Activated CD4-positive, alpha-beta memory T cell treated with anti-CD3 and anti-CD28 coated beads, Interleukin-2, amount 10 ng/mL, durations not matched to agents 7 days and 5 days (primary cell): ENCODE measurements around the gene ATP8B4. TPM values are rescaled to one million over a fixed set of nuclear protein-coding genes. Genes with fewer than 3 reads are reported as not detected.
A peak's percentile ranks its signal among the peaks of the same experiment; 100 is the strongest.

ENCODE experiments used
- CTCF ChIA-PET: fragments of 350-600 bp; sonication (Branson Sonifier 250); formaldehyde crosslinking; loops from one replicate; lab custom pipeline; 2021; ENCODE audit warnings: antibody characterized with exemption, inconsistent platforms; lab: Charles Lee
- POLR2A ChIA-PET: fragments of 350-600 bp; sonication (Branson Sonifier 250); formaldehyde crosslinking; loops from one replicate; lab custom pipeline; 2021; ENCODE audit warnings: antibody characterized with exemption; lab: Charles Lee
- DNase-seq: peaks from one replicate; pipeline ENCODE4 v3.0.0-alpha.2; 2020
- H3K27ac Mint-ChIP-seq: one replicate; pipeline ENCODE4 v1.8.0; 2021; ENCODE audit warnings: mild to moderate bottlenecking, mixed read lengths
- H3K27me3 Mint-ChIP-seq: one replicate; pipeline ENCODE4 v1.8.0; 2021; ENCODE audit warnings: mixed read lengths
- H3K36me3 Mint-ChIP-seq: one replicate; pipeline ENCODE4 v1.8.0; 2021; ENCODE audit warnings: low read depth, mixed read lengths
- H3K4me1 Mint-ChIP-seq: one replicate; pipeline ENCODE4 v1.8.0; 2021; ENCODE audit warnings: mixed read lengths
- H3K4me3 Mint-ChIP-seq: one replicate; pipeline ENCODE4 v1.8.0; 2021; ENCODE audit warnings: mild to moderate bottlenecking, mixed read lengths
- H3K9me3 Mint-ChIP-seq: one replicate; pipeline ENCODE4 v1.8.0; 2021; ENCODE audit warnings: mixed read lengths
- total RNA-seq, 2 experiments: library from RNA; stranded (reverse); gene quantifications; one replicate each; pipeline ENCODE4 v1.2.3, GENCODE V29; 2021

The ATP8B4 gene
- total RNA-seq, 2 experiments from 2014 or later = 19.9 to 20.7 TPM

DNA sequence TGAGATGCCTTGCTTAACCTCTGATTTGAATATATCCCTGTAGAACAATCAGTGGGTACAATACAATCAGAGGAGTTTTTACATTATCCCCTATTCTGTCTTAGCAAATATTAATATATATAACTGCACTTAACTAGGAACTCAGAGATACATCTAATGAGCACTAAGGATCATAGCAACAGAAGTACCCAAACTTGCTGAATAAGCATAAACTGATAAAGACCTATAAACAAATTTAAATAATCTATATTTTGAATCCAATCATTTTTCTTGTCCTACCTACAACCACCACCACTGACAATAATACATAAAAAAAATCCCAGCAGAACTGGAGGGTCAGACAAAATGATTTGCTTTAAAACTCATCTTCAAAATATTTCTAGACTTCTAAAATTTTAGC lies 106.2 kb downstream of the ATP8B4 start:
- POLR2A ChIA-PET = no interaction called here
- H3K36me3 Mint-ChIP-seq = peaks cover 18% of the 10 kb centered on the region
- H3K4me1 Mint-ChIP-seq = no peaks in the 10 kb centered on the region
- H3K27ac Mint-ChIP-seq = no peak overlapping the region
- peaks cover 7% of the 10 kb centered on the region for H3K27me3 Mint-ChIP-seq
- DNase-seq = no peak
- CTCF ChIA-PET = no interaction called here
- H3K9me3 Mint-ChIP-seq = no peaks in the 10 kb centered on the region
- H3K4me3 Mint-ChIP-seq = no peak overlapping the region

DNA sequence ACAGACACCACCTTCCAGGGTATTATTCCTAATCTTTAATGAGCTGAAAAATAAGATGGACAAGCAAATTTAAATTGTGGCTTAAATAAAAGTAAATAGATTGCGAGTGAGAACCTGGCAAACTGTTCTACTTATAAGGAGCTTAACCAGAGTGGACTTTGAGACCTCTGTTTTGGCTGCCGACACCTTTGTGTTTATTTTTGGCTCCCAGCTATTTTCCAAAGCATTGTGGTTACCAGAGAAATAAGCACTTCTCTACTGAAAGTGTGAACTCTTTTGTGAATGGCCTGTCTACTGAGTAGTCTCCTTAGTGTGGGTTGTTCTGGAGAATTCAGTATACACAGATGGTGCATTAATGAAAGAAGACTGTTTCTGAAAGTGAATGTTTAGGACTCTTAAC lies 109.4 kb downstream of the ATP8B4 start:
- CTCF ChIA-PET = no interaction called here
- H3K27ac Mint-ChIP-seq = no peak overlapping the region
- peaks cover 7% of the 10 kb centered on the region for H3K27me3 Mint-ChIP-seq

DNA sequence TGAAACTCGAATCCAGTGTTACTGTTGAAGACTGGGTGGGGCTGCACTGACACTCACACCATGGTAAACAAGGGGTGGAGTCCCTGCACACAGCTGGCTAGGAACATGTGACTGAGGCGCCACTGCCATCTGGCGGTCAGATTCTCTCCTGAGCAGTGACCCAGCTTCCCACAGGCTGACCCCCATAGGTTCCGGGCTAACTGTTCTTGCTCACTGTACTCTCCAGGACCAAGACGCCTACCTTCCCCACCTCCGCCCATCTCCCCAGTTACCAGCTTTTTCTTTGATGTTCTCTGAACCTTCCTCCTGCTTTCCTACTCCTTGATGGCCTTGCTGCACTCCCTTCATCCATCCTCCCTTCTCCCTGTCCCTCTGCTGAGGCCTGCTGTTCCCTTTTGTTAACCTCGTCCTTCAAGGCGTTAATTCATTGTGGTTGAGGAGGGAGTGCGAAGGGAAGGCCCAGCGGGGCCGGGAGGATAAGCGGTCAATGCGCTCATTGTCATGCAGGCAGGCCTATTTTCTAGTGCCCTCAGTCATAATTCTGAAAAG lies 115.2 kb downstream of the ATP8B4 start:
- Mint-ChIP-seq H3K9me3 (no peaks in the 10 kb centered on the region), H3K4me3 (no peak overlapping the region), H3K36me3 (peaks cover 21% of the 10 kb centered on the region), H3K4me1 (peaks cover 17% of the 10 kb centered on the region), H3K27ac (peak overlapping the region; percentile 67), H3K27me3 (no peaks in the 10 kb centered on the region)
- CTCF ChIA-PET = interaction anchor here (0.6 to 3.1 kb wide), 28 partner anchors 12 to 1350 kb away, joined by 3 to 20 read pairs (median 4); no protein-coding TSS in a partner anchor
- POLR2A ChIA-PET = interaction anchor here (1.1 to 1.6 kb wide), 3 partner anchors 103 to 848 kb away, joined by 3 to 5 read pairs (median 3); no protein-coding TSS in a partner anchor
- peak; percentile 85 for DNase-seq

More for the DNA sequence above, 109.4 kb downstream of the ATP8B4 start:
- Mint-ChIP-seq H3K9me3 (no peaks in the 10 kb centered on the region), H3K36me3 (peaks cover 14% of the 10 kb centered on the region), H3K4me3 (no peak overlapping the region), H3K4me1 (no peaks in the 10 kb centered on the region)
- POLR2A ChIA-PET = interaction anchor here (0.8 kb wide), 1 partner anchor 13 kb away, joined by 3 read pairs; no protein-coding TSS in a partner anchor
- no peak for DNase-seq

DNA sequence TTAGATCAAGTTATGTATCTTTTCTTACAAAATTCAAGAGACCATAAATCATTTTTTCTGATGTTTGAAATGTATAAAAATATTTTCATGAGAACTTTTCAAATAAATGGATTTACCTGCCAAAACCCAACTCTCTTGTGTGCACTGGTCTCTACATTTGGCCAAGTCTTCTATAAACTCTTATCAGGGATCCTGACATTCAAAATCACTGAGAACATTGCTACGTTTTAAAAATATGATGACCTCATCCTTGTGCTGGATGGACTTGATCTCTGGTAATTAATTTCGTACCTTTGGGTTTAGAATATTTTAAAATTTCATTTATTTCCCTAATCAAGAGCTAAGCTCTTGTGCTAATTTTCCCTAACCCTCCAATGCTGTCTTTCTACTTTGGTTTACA lies 127.4 kb downstream of the ATP8B4 start:
- H3K27me3 Mint-ChIP-seq = no peaks in the 10 kb centered on the region
- ChIA-PET CTCF (interaction anchor here (1.7 to 2.7 kb wide), 2 partner anchors 12 to 15 kb away, joined by 4 to 11 read pairs; no protein-coding TSS in a partner anchor), POLR2A (interaction anchor here (1.1 kb wide), 1 partner anchor 11 kb away, joined by 5 read pairs; no protein-coding TSS in a partner anchor)

DNA sequence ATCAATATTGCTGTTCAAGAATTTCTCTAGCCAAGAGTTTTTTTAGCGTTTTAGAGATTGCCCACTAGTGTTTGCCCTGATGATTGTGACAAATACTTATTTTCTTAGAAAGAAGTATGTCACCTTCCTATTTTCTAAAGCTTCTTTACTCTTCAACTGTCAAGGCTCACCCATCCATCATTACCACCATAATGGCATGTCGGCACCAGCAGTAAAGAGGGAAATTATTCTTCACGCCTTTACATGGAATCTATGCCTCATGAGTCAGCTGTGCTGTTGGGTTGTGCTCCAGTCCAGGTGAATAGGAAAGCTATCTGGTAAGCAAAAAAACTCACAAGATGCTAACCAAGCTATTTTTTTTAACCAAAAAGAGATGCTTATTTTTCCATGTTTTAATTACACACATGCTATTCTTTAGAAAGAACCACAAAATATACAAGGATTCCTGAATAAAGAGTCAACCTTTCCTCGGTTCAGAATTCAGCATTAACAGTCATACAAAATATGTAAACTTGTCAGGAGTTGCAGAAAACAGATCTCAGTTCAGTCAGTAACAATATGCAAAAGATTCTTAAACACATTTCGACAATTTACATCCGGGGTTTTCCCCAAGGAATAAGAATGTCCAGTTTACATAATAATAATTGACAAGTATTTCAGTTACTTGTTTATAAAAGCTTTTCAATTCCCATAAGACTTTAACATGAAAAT lies 128.0 kb downstream of the ATP8B4 start:
- CTCF ChIA-PET = interaction anchor here (1.7 to 2.7 kb wide), 2 partner anchors 12 to 14 kb away, joined by 4 to 11 read pairs; no protein-coding TSS in a partner anchor
- Mint-ChIP-seq H3K27ac (no peak overlapping the region), H3K36me3 (peaks cover 37% of the 10 kb centered on the region), H3K27me3 (no peaks in the 10 kb centered on the region), H3K4me1 (peaks cover 6% of the 10 kb centered on the region), H3K9me3 (no peaks in the 10 kb centered on the region), H3K4me3 (no peak overlapping the region)
- POLR2A ChIA-PET = interaction anchor here (1.1 kb wide), 1 partner anchor 12 kb away, joined by 5 read pairs; no protein-coding TSS in a partner anchor
- DNase-seq = no peak

More for the DNA sequence above, 127.4 kb downstream of the ATP8B4 start:
- Mint-ChIP-seq H3K9me3 (no peaks in the 10 kb centered on the region), H3K4me1 (peaks cover 6% of the 10 kb centered on the region), H3K27ac (no peak overlapping the region), H3K4me3 (no peak overlapping the region), H3K36me3 (peaks cover 37% of the 10 kb centered on the region)
- DNase-seq = no peak

DNA sequence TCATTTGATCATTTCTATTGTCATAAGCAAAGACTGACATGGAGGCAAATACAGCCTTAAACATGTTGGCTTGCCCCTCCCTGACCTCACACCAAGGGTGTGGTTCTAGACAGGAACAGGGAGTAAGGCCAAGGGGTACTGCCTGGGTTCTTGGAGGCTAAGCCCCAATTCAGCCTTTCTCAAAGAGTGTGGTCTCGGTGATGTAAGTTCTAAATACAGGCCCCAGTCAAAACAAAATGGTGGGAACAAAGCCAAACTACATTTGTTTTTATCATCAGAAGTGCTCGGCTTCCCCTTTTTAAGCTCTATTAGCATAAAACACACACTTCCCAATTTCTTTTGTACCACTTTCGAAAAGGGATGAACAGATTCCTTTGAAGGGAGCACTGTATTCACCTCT lies 129.5 kb downstream of the ATP8B4 start:
- Mint-ChIP-seq H3K9me3 (no peaks in the 10 kb centered on the region), H3K4me1 (peaks cover 6% of the 10 kb centered on the region), H3K4me3 (no peak overlapping the region), H3K27ac (no peak overlapping the region), H3K27me3 (no peaks in the 10 kb centered on the region), H3K36me3 (peaks cover 26% of the 10 kb centered on the region)
- DNase-seq = no peak
- ChIA-PET POLR2A (no interaction called here), CTCF (no interaction called here)

DNA sequence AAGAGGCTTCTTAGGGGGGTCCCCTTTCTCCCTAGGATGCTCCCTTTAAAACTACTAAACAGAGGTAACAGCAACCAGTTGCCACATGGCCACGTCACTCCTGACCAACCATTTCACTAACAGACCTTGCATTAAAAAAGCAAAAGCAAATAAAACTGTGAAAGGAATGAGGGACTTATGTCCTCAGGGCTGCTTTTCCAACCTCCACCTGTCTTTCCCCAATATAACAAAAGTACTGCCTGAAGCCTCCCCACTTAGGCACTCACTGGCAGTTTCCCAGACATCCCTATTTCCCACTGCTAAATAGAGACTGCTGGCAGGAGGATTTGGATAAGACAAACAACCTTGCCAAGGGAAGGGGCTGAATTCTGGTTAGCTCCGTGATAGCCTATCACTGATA lies 130.3 kb downstream of the ATP8B4 start:
- peaks cover 26% of the 10 kb centered on the region for H3K36me3 Mint-ChIP-seq

DNA sequence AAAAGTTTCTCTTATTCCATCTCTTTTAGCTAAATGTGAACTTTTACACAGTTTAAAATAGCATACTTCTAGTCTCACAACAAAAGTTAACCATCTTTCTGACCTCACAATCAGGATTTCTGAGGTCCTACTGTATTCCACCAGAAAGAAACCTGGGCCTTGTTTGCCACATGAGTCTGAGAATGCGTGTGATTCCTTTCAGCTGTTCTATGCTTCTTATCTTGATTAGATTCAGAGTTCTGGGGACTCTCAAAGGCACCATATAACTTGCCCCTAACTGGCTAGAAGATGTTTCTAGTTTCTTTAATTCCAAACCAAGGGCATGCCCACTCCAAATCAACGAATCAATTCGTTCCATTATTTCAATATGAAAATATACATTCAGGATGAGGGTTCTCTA lies 131.1 kb downstream of the ATP8B4 start:
- H3K27me3 Mint-ChIP-seq = no peaks in the 10 kb centered on the region
- ChIA-PET CTCF (interaction anchor here (1.3 kb wide), 1 partner anchor 15 kb away, joined by 3 read pairs; no protein-coding TSS in a partner anchor), POLR2A (no interaction called here)
- no peak overlapping the region for H3K27ac Mint-ChIP-seq
- no peaks in the 10 kb centered on the region for H3K9me3 Mint-ChIP-seq
- H3K36me3 Mint-ChIP-seq = peaks cover 24% of the 10 kb centered on the region
- no peak overlapping the region for H3K4me3 Mint-ChIP-seq
- peaks cover 6% of the 10 kb centered on the region for H3K4me1 Mint-ChIP-seq
- no peak for DNase-seq

More for the DNA sequence above, 130.3 kb downstream of the ATP8B4 start:
- Mint-ChIP-seq H3K27ac (no peak overlapping the region), H3K27me3 (no peaks in the 10 kb centered on the region), H3K4me1 (peaks cover 6% of the 10 kb centered on the region), H3K9me3 (no peaks in the 10 kb centered on the region), H3K4me3 (no peak overlapping the region)
- ChIA-PET POLR2A (no interaction called here), CTCF (no interaction called here)
- DNase-seq = no peak

DNA sequence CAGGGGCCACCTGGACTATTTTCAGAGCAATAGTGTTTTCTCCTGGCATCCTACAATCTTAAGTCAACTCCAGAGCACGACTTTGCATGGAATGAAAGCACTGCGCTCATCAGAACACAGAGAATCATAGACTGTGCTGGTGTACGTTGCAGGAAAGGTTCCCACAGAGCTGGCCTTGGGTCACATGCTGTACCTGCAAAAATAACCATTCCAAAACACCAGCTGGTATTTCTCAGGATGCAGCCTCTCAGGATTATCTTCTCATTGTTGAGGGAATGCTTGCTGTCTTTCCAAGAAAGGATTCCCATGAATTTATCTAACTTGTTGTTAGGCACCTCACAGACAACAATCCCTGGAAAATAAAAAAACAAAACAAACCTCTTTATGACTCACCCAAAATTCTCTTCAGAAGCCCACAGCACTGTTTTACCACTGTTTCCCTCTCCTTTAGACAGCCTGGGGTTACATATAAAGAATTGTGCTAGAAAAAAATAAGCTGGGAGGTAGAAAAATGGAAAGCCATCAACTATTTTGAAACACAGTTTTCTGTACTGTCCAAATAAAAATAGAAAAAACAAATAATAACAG lies 131.7 kb downstream of the ATP8B4 start:
- no peaks in the 10 kb centered on the region for H3K9me3 Mint-ChIP-seq
- ChIA-PET CTCF (interaction anchor here (1.3 kb wide), 1 partner anchor 16 kb away, joined by 3 read pairs; no protein-coding TSS in a partner anchor), POLR2A (no interaction called here)
- DNase-seq = no peak
- H3K36me3 Mint-ChIP-seq = peaks cover 23% of the 10 kb centered on the region
- H3K4me3 Mint-ChIP-seq = no peak overlapping the region
- peaks cover 6% of the 10 kb centered on the region for H3K4me1 Mint-ChIP-seq
- H3K27me3 Mint-ChIP-seq = no peaks in the 10 kb centered on the region
- no peak overlapping the region for H3K27ac Mint-ChIP-seq

DNA sequence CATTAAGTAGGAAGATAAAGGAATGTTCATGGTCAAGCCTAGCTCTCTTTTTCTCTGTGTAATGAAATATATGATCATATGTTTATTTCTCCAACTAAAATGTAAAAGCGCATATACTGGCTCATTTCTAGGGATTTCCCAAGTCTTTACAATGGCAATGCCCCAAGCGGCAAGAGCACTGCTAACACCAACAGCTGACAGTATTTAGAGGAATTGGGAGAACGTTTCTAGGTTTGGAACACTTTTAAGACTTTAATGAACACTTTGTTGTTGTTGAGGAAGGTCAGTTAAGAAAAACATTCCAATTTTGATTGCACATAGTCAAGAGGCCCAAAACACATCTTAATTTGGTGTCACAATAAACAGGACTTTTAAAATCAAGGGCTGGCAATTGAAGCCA lies 132.7 kb downstream of the ATP8B4 start:
- POLR2A ChIA-PET = no interaction called here
- H3K4me1 Mint-ChIP-seq = peaks cover 6% of the 10 kb centered on the region
- no peak overlapping the region for H3K27ac Mint-ChIP-seq
- H3K36me3 Mint-ChIP-seq = peaks cover 17% of the 10 kb centered on the region
- CTCF ChIA-PET = interaction anchor here (1.3 kb wide), 1 partner anchor 17 kb away, joined by 3 read pairs; no protein-coding TSS in a partner anchor
- no peak overlapping the region for H3K4me3 Mint-ChIP-seq
- H3K9me3 Mint-ChIP-seq = no peaks in the 10 kb centered on the region
- no peak for DNase-seq
- H3K27me3 Mint-ChIP-seq = no peaks in the 10 kb centered on the region

DNA sequence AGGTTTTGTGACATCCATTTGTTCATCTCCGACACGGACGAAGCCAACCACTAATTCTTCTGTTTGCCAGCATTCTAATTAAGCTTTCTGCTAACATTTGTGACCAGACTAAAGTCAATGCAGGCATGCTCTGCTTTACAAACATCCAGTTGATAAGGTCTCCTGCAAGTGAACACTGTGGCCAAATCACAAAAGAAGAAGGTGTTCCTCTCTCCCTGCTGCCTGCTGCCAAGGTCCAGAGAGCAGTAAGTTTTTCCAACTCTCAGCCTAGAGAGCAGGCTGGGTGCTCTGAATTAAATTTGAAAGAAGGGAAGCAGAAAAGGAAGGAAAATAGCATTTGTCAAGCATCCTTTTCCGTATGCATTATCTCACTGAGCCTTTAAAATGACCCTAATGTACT lies 133.6 kb downstream of the ATP8B4 start:
- CTCF ChIA-PET = interaction anchor here (0.7 to 1.3 kb wide), 2 partner anchors 18 to 134 kb away, joined by 3 read pairs; no protein-coding TSS in a partner anchor
- Mint-ChIP-seq H3K4me3 (no peak overlapping the region), H3K4me1 (peaks cover 6% of the 10 kb centered on the region), H3K27ac (no peak overlapping the region), H3K36me3 (peaks cover 11% of the 10 kb centered on the region), H3K9me3 (no peaks in the 10 kb centered on the region), H3K27me3 (no peaks in the 10 kb centered on the region)
- no peak for DNase-seq
- POLR2A ChIA-PET = no interaction called here

DNA sequence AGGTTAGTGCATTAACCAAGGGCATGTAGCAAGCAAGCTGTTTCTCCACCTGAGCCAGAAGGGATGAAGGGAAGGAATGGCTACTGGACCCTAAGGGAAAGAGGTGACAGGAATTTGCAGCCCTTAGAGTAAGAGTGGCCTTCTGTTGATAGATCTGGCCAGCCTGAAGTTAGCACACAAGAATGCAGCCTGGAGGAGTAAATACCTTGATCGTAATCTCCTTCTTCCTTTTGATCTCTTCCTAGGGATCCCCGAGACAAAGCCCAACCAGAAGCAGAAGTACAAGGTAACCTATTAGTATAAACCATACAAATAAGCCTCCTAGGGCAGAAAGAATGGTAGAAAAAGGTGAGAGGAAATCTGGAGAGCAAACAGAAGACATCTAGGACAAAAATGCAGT lies 134.6 kb downstream of the ATP8B4 start:
- Mint-ChIP-seq H3K27me3 (no peaks in the 10 kb centered on the region), H3K4me1 (peaks cover 7% of the 10 kb centered on the region), H3K4me3 (no peak overlapping the region), H3K27ac (no peak overlapping the region), H3K9me3 (no peaks in the 10 kb centered on the region), H3K36me3 (peaks cover 9% of the 10 kb centered on the region)
- DNase-seq = no peak
- ChIA-PET CTCF (no interaction called here), POLR2A (no interaction called here)

DNA sequence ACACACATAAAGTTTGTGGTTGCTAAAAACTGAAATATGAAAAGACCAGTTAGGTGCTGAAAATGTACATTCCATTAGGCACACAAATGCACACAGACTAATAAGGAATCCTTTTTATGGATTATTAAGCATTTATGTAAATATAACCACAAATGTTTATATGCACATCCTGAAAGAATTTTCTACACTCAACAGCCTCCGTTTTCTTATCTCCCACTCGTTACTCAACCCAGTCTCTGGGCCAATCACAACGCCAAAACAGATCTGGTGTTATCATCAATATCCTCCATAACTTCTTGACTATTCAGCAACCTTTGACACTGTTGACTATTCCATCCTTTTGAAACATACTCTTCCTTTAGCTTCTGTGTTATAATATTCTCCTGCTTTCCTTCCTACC lies 136.4 kb downstream of the ATP8B4 start:
- ChIA-PET CTCF (interaction anchor here (0.7 to 1.2 kb wide), 3 partner anchors 21 to 333 kb away, joined by 3 read pairs; no protein-coding TSS in a partner anchor), POLR2A (no interaction called here)
- Mint-ChIP-seq H3K4me3 (no peak overlapping the region), H3K27ac (no peak overlapping the region), H3K36me3 (peaks cover 9% of the 10 kb centered on the region), H3K9me3 (no peaks in the 10 kb centered on the region), H3K4me1 (peaks cover 2% of the 10 kb centered on the region), H3K27me3 (no peaks in the 10 kb centered on the region)
- DNase-seq = no peak
